HG02571 (cell line): Measurements from ENCODE around the gene DHRS3.
"Not testable (repeated sequence)": the region's sequence is repeated elsewhere in the genome, so short reads cannot be mapped to it uniquely, and the experiment has no call there.

Source experiments
- ATAC-seq: cut with Tn5 transposase; IDR thresholded peaks from one replicate; pipeline ENCODE4 v1.9.1; 2021; ENCODE audit warnings: mild to moderate bottlenecking, moderate library complexity; ENCODE audit not compliant: unreplicated experiment

DHRS3 gene

DNA sequence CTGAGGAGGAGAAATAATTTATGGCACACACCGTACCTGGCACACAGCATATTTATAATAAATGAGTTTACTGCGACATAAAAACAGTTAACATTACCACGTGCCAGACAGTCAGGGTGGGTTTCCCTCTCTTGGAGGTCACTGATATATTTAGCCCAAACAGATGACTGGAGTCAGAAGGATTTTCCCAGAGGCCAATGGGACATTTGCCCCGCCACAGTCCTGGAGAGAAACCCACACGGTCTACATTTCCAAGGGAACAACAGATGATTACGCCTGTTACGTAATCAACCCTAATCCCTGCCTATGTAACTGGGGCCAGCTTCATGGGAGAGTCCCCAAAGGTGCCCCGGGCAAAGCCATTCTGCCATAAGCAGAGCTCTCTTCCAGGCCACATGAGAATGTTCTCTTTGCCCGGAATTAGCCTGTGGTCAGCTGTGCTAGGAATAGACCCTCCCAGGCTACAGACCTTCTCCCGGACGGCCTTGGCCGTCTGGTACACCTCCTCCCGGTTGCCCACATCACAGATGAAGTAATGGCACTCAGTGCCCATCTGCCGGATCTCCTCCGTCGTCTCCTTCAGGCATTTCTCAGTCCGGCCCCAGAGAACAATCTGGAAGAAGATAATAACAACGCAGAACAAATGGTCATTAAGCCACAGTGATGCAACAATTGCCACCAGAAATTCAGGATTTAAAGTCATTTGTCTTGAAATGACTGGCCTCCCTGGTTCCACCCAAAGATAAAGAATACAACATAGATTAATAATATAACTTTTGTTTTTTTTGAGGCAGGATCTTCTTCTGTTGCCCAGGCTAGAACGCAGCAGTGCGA, 37.7 kb downstream of the DHRS3 start:
- ATAC-seq = no peak

DNA sequence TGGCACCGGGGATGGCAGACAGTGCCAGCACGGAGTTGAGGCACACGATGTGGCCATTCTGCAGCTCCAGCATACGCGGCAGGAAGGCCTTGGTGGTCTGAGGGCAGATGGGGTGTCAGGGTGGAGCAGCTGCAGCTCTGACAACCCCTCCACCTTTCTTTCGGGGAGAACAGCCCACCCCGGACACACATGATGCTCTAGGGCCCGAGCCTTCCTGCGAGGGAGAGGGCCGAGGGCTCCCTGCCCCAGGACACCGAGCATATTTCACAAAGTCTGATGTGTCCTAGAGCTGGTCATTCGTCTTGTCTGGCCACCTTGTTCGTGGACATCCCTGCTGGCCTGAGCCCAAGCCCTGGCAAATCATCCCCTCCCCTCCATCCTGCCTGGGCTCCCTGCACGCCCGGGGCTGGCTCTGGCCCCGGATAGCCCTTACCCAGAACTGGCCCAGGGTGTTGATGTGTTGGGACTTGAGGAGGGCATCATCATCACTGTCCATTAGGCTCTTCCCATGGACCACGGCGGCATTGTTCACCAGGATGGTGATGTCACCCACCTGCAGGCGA, 39.1 kb downstream of the DHRS3 start:
- no peak for ATAC-seq

DNA sequence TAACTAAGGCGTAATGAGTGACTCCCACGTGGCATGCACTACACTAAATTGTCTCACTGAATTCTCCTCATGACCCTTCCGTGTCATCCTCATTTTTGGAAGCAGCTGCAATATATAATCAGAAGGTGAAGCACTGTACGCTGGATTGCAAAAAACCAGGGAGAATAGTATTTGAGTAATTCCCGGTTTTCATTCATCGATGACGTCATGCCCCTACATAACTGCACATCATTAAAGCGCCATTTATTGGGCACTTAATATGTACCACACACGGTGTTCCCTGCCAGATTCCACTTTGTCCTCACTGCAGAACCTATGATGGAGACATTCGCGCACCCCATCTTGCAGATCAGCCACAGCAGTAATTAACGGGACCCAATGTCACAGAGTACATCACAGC, 41.0 kb downstream of the DHRS3 start:
- no peak for ATAC-seq

DNA sequence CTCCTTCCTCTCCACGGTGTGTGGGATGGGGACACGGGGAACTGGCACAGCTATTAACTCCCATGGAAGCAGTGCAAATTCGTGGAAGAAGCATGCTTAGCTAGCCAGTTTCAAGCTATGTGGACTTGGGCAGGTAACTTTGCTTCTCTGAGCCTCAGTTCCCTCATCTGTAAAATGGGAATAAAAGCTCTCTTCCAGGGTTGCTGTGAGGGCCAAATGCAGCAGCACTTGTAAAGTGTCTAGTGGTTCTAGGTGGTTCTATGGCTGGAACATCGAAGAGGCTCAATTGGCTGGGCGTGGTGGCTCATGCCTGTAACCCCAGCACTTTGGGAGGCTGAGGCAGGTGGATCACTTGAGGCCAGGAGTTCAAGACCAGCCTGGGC, 43.3 kb downstream of the DHRS3 start:
- no peak for ATAC-seq

DNA sequence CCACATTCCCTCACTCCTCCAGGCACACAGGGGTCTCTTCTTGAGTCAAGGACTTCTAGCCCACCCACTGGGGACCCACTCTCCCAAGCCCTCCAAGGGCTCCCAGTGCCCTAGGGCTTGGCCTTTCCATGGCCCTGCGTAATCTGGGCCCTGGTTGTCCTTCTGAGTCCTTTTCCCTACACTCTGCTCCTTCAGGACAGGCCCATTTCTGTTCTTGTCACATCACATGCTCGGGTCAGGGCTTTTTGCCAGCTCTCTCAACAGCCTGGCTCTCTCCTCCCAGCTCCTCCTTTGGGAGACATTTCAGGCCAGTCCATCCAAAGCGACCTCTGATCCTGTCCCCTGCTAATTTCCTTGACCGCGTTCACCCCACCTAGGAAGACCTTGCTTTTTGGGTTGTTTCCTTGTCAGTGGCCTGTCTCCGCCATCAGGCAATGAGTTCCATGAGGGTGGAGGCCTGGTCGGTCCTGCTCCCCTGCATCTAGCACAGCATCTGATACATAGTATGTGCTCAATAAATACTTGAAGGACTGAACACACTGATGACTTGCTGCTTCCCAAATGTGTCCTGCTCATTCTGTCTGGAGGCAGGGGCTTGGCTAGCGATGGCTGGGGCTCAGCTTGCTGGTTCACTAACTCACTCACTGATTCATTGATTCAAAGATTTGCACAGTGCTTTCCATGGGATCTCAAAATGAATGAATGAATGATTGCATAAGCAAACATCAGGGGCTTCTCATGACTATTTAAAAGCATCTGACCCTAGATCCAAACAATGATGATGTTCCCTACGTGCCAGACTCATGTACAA, 44.8 kb downstream of the DHRS3 start:
- ATAC-seq = no peak

DNA sequence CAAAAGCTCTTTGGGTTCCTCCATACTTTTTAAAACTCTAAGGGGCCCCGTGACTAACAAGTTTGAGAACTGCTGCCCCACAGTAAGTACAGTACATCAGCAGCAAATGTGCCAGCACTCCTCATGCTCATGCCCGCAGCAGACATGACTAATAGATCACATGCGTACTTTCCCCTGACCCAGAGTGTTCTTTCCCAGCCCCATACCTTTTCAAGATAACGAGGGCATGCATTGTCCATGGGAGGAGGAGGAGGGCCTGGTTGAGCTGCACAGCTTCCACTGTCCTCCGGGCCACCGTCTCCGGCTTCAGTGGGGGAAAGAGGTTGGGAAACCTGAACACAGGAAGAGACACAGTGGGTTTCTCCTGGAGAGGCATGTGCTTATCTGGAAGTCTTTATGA, 45.5 kb downstream of the DHRS3 start:
- ATAC-seq = no peak

DNA sequence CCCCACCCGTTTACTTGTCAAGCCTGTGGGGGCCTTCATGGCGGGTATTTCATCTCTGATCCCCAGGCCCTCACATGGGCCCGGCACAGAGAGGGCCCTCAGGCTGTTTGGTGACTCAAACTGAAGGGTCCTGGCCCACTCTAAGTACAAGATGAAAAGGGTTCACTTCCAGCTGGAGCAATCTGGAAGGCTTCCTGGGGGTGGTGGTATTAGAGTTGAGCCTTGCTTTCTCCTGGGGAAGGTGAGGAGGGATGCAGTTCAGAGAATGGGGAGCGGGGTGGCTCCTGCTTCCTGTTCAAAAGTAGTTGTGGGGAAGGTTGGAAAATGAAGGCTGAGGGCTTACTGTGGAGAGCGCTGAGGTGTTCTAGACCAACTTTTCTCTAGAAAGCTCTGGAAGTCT, 47.7 kb downstream of the DHRS3 start:
- ATAC-seq = no peak

DNA sequence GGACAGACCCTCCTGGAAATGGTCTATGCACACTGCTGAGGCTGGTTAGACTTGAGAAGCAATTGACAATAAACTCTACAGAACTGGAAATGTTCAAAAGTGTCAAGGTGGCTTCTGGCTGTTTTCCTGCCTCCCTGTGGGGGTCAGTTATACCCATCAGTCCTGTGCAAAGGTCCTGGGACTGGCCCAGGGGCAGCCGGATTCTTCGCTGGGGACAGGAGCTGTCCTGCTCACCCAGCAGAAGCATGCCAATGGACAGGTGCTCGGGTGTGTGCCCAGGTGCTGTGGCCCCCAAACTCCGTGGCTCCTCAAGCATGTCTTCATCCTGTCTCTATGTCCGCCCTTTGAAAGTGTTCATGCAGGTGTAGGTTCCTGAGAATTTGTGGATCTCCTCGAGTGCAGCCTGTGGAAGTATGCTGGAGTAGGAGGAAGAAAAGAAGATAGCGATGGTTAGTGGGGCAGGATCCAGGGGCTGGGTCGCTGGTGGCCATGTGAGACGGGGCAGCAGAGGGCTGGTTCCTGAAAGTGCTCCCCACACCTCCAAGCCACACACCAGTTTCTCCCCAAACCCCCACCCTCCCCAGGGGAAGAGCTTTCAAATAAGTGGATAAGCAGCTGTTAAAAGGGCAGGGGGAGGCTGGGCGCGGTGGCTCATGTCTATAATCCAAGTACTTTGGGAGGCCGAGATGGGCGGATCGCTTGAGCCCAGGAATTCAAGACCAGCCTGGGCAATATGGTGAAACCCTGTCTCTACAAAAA, 49.8 kb downstream of the DHRS3 start:
- no peak for ATAC-seq

DNA sequence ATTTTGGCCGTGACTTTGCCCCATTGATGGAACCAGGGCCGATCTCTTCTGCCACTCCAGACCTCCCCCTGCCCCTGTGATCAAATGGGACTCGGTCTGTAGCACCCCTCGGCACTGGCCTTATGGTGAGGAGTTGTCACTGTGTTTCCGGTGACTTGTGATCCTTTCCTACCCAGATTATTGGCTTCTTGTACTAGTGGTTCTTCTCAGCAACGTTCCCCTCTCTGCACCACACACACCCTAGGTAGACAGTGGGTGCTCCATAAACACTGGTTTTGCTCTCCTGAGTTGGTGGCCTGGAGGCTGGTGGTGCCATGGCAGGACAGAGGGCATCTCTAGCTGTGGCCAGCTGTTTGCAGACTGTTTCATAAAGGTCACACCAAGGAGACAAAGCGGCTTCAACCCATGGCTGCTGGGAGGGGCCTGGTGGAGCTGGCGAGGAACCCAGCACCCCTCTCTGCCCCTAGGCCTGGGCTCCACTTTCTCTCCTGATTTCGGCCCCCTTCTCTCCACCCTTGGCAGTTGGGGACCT, 50.7 kb downstream of the DHRS3 start:
- ATAC-seq = no peak

DNA sequence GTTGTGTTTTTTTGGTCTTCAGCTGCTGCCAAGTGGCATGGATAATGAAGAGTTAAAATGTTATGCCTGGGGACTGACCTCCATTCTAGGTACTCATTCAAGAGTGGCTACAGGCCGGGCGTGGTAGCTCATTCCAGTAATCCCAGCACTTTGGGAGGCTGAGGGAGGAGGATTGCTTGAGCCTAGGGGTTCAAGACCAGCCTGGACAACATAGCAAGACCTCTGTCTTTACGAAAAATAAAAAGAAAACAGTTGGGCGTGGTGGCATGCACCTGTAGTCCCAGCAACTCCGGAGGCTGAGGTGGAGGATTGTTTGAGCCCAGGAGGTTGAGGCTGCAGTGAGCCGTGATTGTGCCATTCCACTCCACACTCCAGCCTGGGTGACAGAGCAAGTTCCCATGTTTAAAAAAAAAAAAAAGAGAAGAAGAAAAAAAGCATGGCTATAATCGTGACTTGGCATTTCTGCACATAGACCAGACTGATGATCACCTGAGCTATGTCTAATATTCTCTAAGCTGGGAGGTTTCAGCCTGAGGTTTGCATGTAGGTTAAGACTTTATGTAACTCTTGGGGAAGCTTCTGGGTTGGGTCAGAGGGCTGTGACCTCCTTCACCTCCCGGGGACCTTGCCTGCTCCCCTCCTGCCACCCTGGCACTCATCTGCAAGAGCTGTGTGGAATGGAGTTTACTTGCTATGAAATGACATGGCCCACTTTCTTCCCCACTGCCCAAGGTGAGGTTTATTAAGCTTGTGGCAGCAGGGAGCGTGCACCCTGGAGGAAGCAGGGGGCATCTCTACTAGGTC, 51.3 kb downstream of the DHRS3 start:
- ATAC-seq = no peak

DNA sequence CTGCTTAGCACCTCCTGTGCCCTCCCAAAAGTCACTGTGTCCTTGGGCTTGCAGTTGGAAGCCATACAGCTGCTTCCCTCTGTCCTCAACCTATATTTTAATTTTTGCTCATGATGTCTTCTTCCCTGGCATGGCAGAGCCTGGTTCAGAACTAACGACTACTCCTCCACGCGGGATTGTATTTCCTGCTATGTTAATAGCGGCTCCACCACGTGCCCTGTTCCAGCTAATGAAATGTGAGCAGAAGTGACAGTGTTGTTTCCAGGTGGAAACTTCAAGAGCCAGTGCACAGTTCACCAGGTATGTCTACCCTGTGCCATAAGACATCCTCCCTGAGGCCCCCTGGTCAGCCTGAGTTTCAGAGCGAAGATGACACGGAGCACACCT, 52.1 kb downstream of the DHRS3 start:
- ATAC-seq = no peak

DNA sequence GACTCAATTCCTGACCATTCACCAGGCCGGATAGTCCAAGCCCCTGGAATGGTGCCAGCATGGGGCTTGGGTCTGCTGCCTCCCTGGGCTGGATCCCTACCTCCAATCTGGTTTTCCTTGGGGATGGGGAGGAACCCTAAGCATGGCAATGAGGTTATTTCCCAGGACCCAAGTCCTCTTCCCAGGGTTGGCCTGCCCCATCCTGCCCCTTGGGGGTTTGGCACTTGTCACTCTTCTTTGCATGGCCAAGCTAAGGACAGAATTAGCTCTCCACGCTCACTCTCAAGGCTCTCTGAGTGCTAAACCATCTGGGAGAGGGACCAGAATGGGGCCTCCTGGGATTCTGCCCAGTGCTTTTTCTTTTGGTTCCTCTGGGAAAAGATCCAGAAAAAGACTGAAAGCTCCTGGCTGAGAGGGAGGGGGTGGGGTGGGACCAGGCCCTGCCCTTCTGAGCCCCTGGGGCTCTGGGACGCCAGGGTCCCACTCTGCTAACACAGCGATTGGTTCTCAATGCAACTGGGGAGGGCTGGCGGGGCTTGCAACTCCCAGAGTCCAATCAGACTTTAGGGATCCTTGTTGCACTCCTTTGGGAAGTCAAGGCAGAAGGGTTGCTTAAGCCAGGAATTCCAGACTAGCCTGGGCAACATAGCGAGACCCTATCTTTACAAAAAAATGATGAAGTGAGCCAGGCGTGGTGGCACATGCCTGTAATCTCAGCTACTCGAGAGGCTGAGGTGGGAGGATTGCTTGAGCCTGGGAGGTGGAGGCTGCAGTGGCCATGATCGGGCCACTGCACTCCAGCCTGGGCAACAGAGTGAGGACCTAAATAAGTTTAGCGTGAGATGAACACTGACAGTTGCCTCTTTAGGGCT, 52.7 kb downstream of the DHRS3 start:
- no peak for ATAC-seq

DNA sequence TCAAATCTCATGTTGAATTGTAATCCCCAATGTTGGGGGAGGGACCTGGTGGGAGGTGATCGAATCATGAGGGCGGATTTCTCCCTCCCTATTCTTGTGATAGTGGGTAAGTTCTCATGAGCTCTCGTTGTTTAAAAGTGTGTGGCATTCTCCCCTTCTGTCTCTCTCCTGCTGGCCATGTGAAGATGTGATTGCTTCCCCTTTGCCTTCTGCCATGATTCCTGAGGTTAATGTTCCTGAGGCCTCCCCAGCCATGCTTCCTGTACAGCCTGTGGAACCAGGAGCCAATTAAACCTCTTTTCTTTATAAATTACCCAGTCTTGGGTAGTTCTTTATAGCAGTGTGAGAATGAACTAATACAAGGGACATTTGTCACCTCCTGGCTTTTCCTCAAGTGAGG, 53.8 kb downstream of the DHRS3 start:
- ATAC-seq = not testable (repeated sequence)

DNA sequence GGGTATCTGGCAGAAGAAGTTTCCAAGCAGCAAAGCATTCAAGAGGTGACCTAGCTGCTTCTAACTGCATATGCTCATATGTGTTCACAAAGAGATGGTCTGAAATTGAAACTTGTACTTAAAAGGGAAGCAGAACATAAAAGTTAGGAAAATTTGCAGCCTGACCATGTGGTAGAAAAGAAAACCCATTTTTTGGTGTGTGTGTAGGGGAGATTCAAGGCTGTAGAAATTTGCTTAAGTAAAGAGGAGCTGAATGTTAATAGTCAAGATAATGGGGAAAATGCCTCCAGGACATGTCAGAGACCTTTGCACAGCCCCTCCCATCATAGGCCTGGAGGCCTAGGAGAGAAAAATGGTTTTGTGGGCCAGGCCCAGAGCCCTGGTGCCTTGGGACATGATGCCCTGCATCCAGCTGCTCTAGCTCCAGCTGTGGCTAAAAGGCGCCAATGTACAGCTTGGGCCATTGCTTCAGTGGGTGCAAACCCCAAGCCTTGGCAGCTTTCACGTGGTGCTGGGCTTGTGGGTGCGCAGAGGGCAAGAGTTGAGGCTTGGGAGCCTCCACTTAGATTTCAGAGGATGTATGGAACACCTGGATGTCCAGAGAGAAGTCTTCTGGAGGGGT, 54.9 kb downstream of the DHRS3 start:
- ATAC-seq = no peak

DNA sequence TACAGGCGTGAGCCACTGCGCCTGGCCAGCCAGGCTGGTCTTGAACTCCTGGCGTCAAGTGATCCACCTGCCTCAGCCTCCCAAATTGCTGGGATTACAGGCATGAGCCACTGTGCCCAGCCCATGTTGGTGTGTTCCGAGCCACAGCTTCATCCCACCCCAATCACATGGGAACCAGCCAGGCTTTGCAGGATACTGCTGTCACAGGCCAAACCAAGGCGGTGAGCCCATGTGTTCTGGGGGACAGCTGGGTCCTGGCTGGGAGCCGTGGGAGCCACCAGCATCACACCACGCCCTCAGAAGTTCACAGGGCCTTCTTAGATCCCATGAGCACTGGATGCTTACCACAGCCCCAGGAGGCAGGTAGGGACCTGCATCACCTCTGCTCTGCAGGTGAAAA, 56.9 kb downstream of the DHRS3 start:
- no peak for ATAC-seq

DNA sequence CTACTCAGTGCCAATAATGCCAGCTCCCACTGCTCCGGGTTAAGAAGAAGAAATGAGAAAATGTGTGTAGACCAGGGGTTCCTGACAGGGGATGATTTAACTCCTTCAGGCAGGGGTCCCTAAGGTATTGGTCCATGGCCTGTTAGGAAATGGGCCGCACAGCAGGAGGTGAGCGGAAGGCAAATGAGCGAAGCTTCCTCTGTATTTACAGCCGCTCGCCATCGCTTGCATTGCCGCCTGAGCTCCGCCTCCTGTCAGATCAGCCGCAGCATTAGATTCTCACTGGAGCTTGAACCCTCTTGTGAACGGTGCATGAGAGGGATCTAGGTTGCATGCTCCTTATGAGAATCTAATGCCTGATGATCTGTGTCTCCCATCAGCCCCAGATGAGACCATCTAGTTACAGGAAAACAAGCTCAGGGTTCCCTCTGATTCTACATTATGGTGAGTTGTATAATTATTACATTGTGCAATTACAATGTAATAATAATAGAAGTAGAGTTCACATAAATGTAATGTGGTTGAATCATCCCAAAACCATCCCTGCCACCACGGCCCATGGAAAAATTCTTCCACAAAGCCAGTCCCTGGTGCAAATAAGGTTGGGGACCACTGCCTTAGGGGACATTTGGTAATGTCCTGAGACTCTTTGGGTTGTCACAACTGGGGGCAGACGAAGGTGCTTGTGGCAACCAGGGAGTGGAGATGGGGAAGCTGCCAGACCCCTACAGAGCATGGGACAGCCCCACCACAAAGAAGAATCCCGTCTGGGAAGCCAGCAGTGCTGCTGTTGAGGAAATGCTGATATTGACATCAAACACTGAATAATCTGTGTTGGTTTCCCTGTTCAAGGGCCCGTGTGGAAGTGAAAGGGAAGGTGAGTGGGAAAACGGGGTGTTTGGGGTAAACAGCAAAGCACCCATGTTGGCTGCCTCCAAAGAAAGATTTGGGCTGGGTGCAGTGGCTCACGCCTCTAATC, 60.8 kb downstream of the DHRS3 start:
- no peak for ATAC-seq

DNA sequence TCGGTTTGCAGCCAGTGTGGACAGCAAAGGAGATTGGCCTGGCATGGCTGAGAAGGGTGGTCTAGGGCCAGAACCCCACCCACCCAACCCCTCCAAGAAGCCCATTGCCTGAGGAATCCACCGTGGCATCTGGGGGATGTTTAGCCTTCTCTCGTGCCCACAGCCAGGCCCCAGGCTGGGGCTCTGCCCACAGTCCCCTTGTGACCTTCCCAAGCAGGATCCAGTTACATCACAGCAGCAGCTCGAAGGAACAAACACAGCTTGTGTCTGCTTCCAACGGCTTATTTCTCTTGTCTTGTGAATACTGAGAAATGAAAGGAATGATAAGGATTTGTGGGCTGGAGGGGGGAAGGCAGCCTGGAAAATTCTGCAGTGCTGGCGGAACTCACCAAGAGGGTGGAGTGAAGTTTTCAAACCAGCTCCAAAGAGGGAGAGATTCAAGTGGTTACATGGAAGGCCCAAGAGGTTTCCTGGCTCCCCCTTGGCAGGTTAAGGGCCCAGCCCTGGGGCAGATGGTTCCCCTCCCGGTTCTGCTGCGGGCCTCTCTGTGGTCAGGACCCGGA, 61.6 kb downstream of the DHRS3 start:
- ATAC-seq = no peak
